Hepatocyte (in vitro differentiated cells): ENCODE results near the gene RNPS1. TPM values are rescaled to one million over a fixed set of nuclear protein-coding genes. Genes with fewer than 3 reads are reported as not detected.

Experiments
- DNase-seq: peaks from one replicate; pipeline ENCODE4 v3.0.0-alpha.2; 2016; ENCODE audit warnings: low spot score
- H2AFZ ChIP-seq: fragments of 200-600 bp; sonication (generic); 2 replicates; pipeline ENCODE4 v1.6.0; 2016; ENCODE audit warnings: antibody characterized with exemption, mild to moderate bottlenecking
- H3K27ac ChIP-seq: fragments of 200-600 bp; sonication (generic); 2 replicates; pipeline ENCODE4 v1.5.1; 2016; ENCODE audit warnings: mild to moderate bottlenecking
- H3K27me3 ChIP-seq: fragments of 200-600 bp; sonication (generic); 2 replicates; pipeline ENCODE4 v1.6.1; 2016
- H3K36me3 ChIP-seq: fragments of 200-600 bp; sonication (generic); replicated peaks from 2 replicates; pipeline ENCODE4 v1.5.1; 2016; ENCODE audit warnings: low read depth; ENCODE audit not compliant: insufficient read depth
- H3K4me1 ChIP-seq: fragments of 200-600 bp; sonication (generic); 2 replicates; pipeline ENCODE4 v1.5.1; 2016; ENCODE audit warnings: mild to moderate bottlenecking, moderate library complexity; ENCODE audit not compliant: insufficient read depth
- H3K4me2 ChIP-seq: fragments of 200-600 bp; sonication (generic); 2 replicates; pipeline ENCODE4 v1.6.0; 2016
- H3K4me3 ChIP-seq: fragments of 200-600 bp; sonication (generic); 2 replicates; pipeline ENCODE4 v1.5.1; 2016; ENCODE audit warnings: mild to moderate bottlenecking
- H3K79me2 ChIP-seq: fragments of 200-600 bp; sonication (generic); 2 replicates; pipeline ENCODE4 v1.6.0; 2017; ENCODE audit warnings: mild to moderate bottlenecking
- H3K9me2 ChIP-seq: fragments of 200-600 bp; sonication (generic); replicated peaks from 2 replicates; pipeline ENCODE4 v1.6.0; 2017; ENCODE audit warnings: mild to moderate bottlenecking; ENCODE audit not compliant: insufficient read depth
- H3K9me3 ChIP-seq: fragments of 200-600 bp; sonication (generic); 2 replicates; pipeline ENCODE4 v1.5.1; 2016; ENCODE audit warnings: low read depth, mild to moderate bottlenecking
- H4K20me1 ChIP-seq: fragments of 200-600 bp; sonication (generic); 2 replicates; pipeline ENCODE4 v1.6.0; 2016; ENCODE audit warnings: mild to moderate bottlenecking; ENCODE audit not compliant: insufficient read depth, poor library complexity, severe bottlenecking
- EZH2 ChIP-seq: fragments of 200-600 bp; sonication (generic); IDR thresholded peaks from 2 replicates; pipeline ENCODE4 v1.6.1; 2016; ENCODE audit warnings: antibody characterized with exemption, mild to moderate bottlenecking, borderline replicate concordance
- EZH2phosphoT487 ChIP-seq: fragments of 200-600 bp; sonication (generic); IDR thresholded peaks from one replicate; pipeline ENCODE4 v1.6.1; 2018; ENCODE audit warnings: antibody characterized with exemption, mild to moderate bottlenecking, low read depth, moderate library complexity; ENCODE audit not compliant: unreplicated experiment, severe bottlenecking
- WGBS: methylation state at CpG from one replicate; pipeline ENCODE4 v1.1.6; 2016; ENCODE audit warnings: low lambda C conversion rate; ENCODE audit errors: missing lambda C conversion rate; 5-methylcytosine and 5-hydroxymethylcytosine counted together
- polyA plus RNA-seq: library from polyadenylated mRNA; unstranded; fragments of >200 nt; fragmentation: Nextera tagmentation; extraction: Ambion mirVana; gene quantifications from 2 replicates; pipeline ENCODE4 v1.2.1, GENCODE V29; 2016
- total RNA-seq: library from RNA; depleted of rRNA; stranded (reverse); fragments of >200 nt; gene quantifications from 2 replicates; pipeline ENCODE4 v1.2.3, GENCODE V29; 2014
- TF ChIP-seq, protein P1 (sequence below): fragments of 200-600 bp; sonication (generic); IDR thresholded peaks from 2 replicates; pipeline ENCODE4 v1.5.1; 2016; ENCODE audit warnings: antibody characterized with exemption, mild to moderate bottlenecking; ENCODE audit not compliant: poor library complexity

RNPS1 gene
- total and polyA plus RNA-seq, 2 experiments from 2014 or later: 128 to 198 TPM

- H3K4me2 ChIP-seq: no peak overlapping the region
- no peaks in the 10 kb centered on the region for H4K20me1 ChIP-seq
- H3K4me1 ChIP-seq: no peaks in the 10 kb centered on the region
- 84% methylated on average over 22 of the region's 24 CpGs for WGBS
- H3K9me2 ChIP-seq: no peaks in the 10 kb centered on the region
- H3K36me3 ChIP-seq: no peaks in the 10 kb centered on the region
- no peak for DNase-seq
- H2AFZ ChIP-seq: no peak overlapping the region
- H3K9me3 ChIP-seq: no peaks in the 10 kb centered on the region
- no peak overlapping the region for H3K27ac ChIP-seq
- no peaks in the 10 kb centered on the region for H3K79me2 ChIP-seq
- TF ChIP-seq EZH2 (no peak), EZH2phosphoT487 (no peak)
- TF ChIP-seq, protein P1, sequence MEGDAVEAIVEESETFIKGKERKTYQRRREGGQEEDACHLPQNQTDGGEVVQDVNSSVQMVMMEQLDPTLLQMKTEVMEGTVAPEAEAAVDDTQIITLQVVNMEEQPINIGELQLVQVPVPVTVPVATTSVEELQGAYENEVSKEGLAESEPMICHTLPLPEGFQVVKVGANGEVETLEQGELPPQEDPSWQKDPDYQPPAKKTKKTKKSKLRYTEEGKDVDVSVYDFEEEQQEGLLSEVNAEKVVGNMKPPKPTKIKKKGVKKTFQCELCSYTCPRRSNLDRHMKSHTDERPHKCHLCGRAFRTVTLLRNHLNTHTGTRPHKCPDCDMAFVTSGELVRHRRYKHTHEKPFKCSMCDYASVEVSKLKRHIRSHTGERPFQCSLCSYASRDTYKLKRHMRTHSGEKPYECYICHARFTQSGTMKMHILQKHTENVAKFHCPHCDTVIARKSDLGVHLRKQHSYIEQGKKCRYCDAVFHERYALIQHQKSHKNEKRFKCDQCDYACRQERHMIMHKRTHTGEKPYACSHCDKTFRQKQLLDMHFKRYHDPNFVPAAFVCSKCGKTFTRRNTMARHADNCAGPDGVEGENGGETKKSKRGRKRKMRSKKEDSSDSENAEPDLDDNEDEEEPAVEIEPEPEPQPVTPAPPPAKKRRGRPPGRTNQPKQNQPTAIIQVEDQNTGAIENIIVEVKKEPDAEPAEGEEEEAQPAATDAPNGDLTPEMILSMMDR: no peak
- no peaks in the 10 kb centered on the region for H3K27me3 ChIP-seq
- H3K4me3 ChIP-seq: no peak overlapping the region
Measured at GRCh38 chr16:2280981-2281542, 13.1 kb upstream of the RNPS1 start.

- no peaks in the 10 kb centered on the region for H3K9me2 ChIP-seq
- H3K79me2 ChIP-seq: no peaks in the 10 kb centered on the region
- DNase-seq: no peak
- TF ChIP-seq EZH2 (no peak), EZH2phosphoT487 (no peak)
- TF ChIP-seq, protein P1: no peak
- no peak overlapping the region for H3K27ac ChIP-seq
- H3K4me2 ChIP-seq: no peak overlapping the region
- H4K20me1 ChIP-seq: no peaks in the 10 kb centered on the region
- no peaks in the 10 kb centered on the region for H3K9me3 ChIP-seq
- 84% methylated on average over 7 of the region's 8 CpGs for WGBS
- H2AFZ ChIP-seq: no peak overlapping the region
- H3K4me3 ChIP-seq: no peak overlapping the region
- H3K36me3 ChIP-seq: no peaks in the 10 kb centered on the region
- H3K27me3 ChIP-seq: no peaks in the 10 kb centered on the region
- H3K4me1 ChIP-seq: no peaks in the 10 kb centered on the region
Measured at GRCh38 chr16:2280461-2280860, 12.5 kb upstream of the RNPS1 start.

- no peak for DNase-seq
- Histone ChIP-seq H3K27ac (no peak overlapping the region), H2AFZ (no peak overlapping the region), H3K79me2 (no peaks in the 10 kb centered on the region), H3K4me3 (no peak overlapping the region), H3K4me1 (no peaks in the 10 kb centered on the region), H3K4me2 (no peak overlapping the region), H4K20me1 (no peaks in the 10 kb centered on the region), H3K36me3 (no peaks in the 10 kb centered on the region), H3K27me3 (no peaks in the 10 kb centered on the region), H3K9me2 (no peaks in the 10 kb centered on the region), H3K9me3 (no peaks in the 10 kb centered on the region)
- TF ChIP-seq EZH2: no peak
- TF ChIP-seq, protein P1: no peak
- no peak for TF ChIP-seq EZH2phosphoT487
- 87% methylated on average over 26 of the region's 26 CpGs for WGBS
Measured at GRCh38 chr16:2278956-2279800, 11.3 kb upstream of the RNPS1 start.
